HL-60 (cell line): ENCODE results near the gene ACKR2.

Experiments
- CTCF ChIP-seq: IDR thresholded peaks from one replicate; pipeline ENCODE4 v1.5.1; 2011; ENCODE audit warnings: low read length, control low read depth, inconsistent platforms; ENCODE audit not compliant: insufficient read depth
- REST ChIP-seq: IDR thresholded peaks from 2 replicates; pipeline ENCODE4 v1.6.1; 2012; ENCODE audit warnings: low read depth; ENCODE audit not compliant: insufficient replicate concordance

GRCh38 chr3:42829628-42830436, 20.6 kb downstream of the ACKR2 start:
- no peak for TF ChIP-seq REST
- no peak for TF ChIP-seq CTCF
